GM12878 (cell line): ENCODE results near the gene MYH9. TPM values are rescaled to one million over a fixed set of nuclear protein-coding genes. Genes with fewer than 3 reads are reported as not detected.
A peak's percentile ranks its signal among the peaks of the same experiment; 100 is the strongest.

ENCODE experiments used
- ATF7 ChIP-seq: fragments of 450-650 bp; IDR thresholded peaks from 2 replicates; pipeline ENCODE4 v1.6.1; 2016; ENCODE audit warnings: low read depth, mild to moderate bottlenecking
- BRCA1 ChIP-seq: IDR thresholded peaks from 2 replicates; pipeline ENCODE4 v1.6.1; 2011; ENCODE audit warnings: low read depth, low read length, improper control_type of control experiment
- FOS ChIP-seq: IDR thresholded peaks from 3 replicates; pipeline ENCODE4 v1.6.1; 2011; ENCODE audit warnings: borderline replicate concordance; ENCODE audit not compliant: insufficient read length; ENCODE audit errors: extremely low read depth
- KDM1A ChIP-seq: fragments of 200-600 bp; sonication (generic); IDR thresholded peaks from 2 replicates; pipeline ENCODE4 v1.6.1; 2016; ENCODE audit warnings: borderline replicate concordance
- MLLT1 ChIP-seq: fragments of 450-650 bp; IDR thresholded peaks from 2 replicates; pipeline ENCODE4 v1.6.1; 2016; ENCODE audit warnings: mild to moderate bottlenecking
- NKRF ChIP-seq: fragments of 450-650 bp; conservative IDR thresholded peaks from 2 replicates; pipeline ENCODE4 v1.6.1; 2017; ENCODE audit warnings: mild to moderate bottlenecking, moderate library complexity
- NR2F1 ChIP-seq: fragments of 450-650 bp; conservative IDR thresholded peaks from 2 replicates; pipeline ENCODE4 v1.6.1; 2017; ENCODE audit warnings: mild to moderate bottlenecking
- PAX5 ChIP-seq: IDR thresholded peaks from 2 replicates; pipeline ENCODE4 v1.6.1; 2011; ENCODE audit warnings: low read depth, low read length, borderline replicate concordance
- PRDM15 ChIP-seq: fragments of 450-650 bp; formaldehyde crosslinking; IDR thresholded peaks from 2 replicates; pipeline ENCODE4 v1.4.0; 2020; ENCODE audit warnings: mild to moderate bottlenecking, moderate library complexity
- TCF12 ChIP-seq: IDR thresholded peaks from 2 replicates; pipeline ENCODE4 v1.6.1; 2011; ENCODE audit warnings: low read depth, mild to moderate bottlenecking, low read length
- USF1 ChIP-seq: IDR thresholded peaks from 2 replicates; pipeline ENCODE4 v1.6.1; 2011; ENCODE audit warnings: borderline replicate concordance, low read depth, mild to moderate bottlenecking, moderate library complexity, mixed read lengths, low read length; ENCODE audit not compliant: insufficient read depth; ENCODE audit errors: extremely low read length
- ZNF207 ChIP-seq: fragments of 450-650 bp; IDR thresholded peaks from 2 replicates; pipeline ENCODE4 v1.6.1; 2014; ENCODE audit warnings: antibody characterized with exemption, mild to moderate bottlenecking, borderline replicate concordance
- ZNF24 ChIP-seq: fragments of 450-650 bp; IDR thresholded peaks from 2 replicates; pipeline ENCODE4 v1.6.1; 2017; ENCODE audit warnings: antibody characterized with exemption, mild to moderate bottlenecking
- ZNF687 ChIP-seq: fragments of 450-650 bp; IDR thresholded peaks from 2 replicates; pipeline ENCODE4 v1.6.1; 2017; ENCODE audit warnings: mild to moderate bottlenecking, moderate library complexity
- ZSCAN29 ChIP-seq: fragments of 450-650 bp; IDR thresholded peaks from 2 replicates; pipeline ENCODE4 v1.6.1; 2017; ENCODE audit warnings: mild to moderate bottlenecking, moderate library complexity
- polyA plus RNA-seq, 11 experiments: library from polyadenylated mRNA; depleted of rRNA in 4 of 11; unstranded in 6 of 11; stranded (reverse) in 5 of 11; fragments of >200 nt; fragmentation: Nextera tagmentation in 4 of 11; fragmentation: Illumina TruSeq in 1 of 11; extraction: Ambion mirVana in 4 of 11; extraction: Trizol in 1 of 11; gene quantifications; 1 replicate in 1 of 11; 2 replicates in 10 of 11; pipeline versions ENCODE4 v1.2.1 to v1.2.3, GENCODE V29; 2011 to 2016; ENCODE audit warnings: inconsistent platforms in 2 of 11, missing spikeins in 2 of 11, low read depth in 1 of 11
- total RNA-seq, 4 experiments: library from RNA; depleted of rRNA in 3 of 4; stranded (reverse); fragments of >200 nt in 3 of 4; fragmentation: Illumina TruSeq in 1 of 4; extraction: Trizol in 1 of 4; gene quantifications; 2 replicates each; pipeline versions ENCODE4 v1.2.1 to v1.2.3, GENCODE V29; 2013 to 2021

MYH9 gene
- total and polyA plus RNA-seq, 10 of the 15 experiments (the other 5 are each of a cell fraction or from before 2014, with no cell fraction given) = 5.1 to 525 (median 145) TPM

GRCh38 chr22:36387959-36388726, at the start of gene MYH9 (continued):
- TF ChIP-seq ZNF687 (no peak), MLLT1 (peak; percentile 66; the same call in 1 of the 2 replicates), NKRF (peak; percentile 42), TCF12 (no peak), ZNF24 (no peak), ZNF207 (no peak), PAX5 (no peak), KDM1A (no peak), ZSCAN29 (no peak), BRCA1 (no peak), ATF7 (0 out of 2 replicates have a peak, but pooled peaks have one; percentile 31), PRDM15 (CRISPR knock-in tag) (no peak), FOS (peak; percentile 60), NR2F1 (no peak), USF1 (no peak)
